Endothelial cell of umbilical vein (primary cell): ENCODE results near the gene LARP1B. TPM values are rescaled to one million over a fixed set of nuclear protein-coding genes. Genes with fewer than 3 reads are reported as not detected.

Experiments used
- BruUV-seq: library from RNA; stranded (reverse); fragments of 400-500 nt; replicated peaks from 2 replicates; lab custom pipeline; 2021; lab: Mats Ljungman, UMichigan
- CTCF ChIA-PET: fragments of 300-600, 350-600 bp; sonication (Branson Sonifier 250); formaldehyde crosslinking; loops from one replicate; lab custom pipeline; 2021; ENCODE audit warnings: antibody characterized with exemption, inconsistent platforms; lab: Charles Lee
- POLR2A ChIA-PET: fragments of 300-600, 350-600 bp; sonication (Branson Sonifier 250); formaldehyde crosslinking; loops from one replicate; lab custom pipeline; 2021; ENCODE audit warnings: antibody characterized with exemption, inconsistent platforms; lab: Charles Lee
- DNase-seq: peaks from one replicate; pipeline ENCODE4 v3.0.0-alpha.2; 2011; ENCODE audit warnings: low read depth, low spot score
- FAIRE-seq: peaks from 2 replicates; lab custom pipeline; 2011; peaks lifted over from hg19 to GRCh38; lab: Jason Lieb, UNC
- H2AFZ ChIP-seq: 2 replicates; pipeline ENCODE4 v1.6.0; 2012; ENCODE audit warnings: low read depth, low read length, control low read depth, inconsistent platforms
- H3K27ac ChIP-seq: 2 replicates; pipeline ENCODE4 v1.5.1; 2011; ENCODE audit warnings: low read depth, mild to moderate bottlenecking, control low read depth, low read length, moderate library complexity; ENCODE audit not compliant: insufficient read depth
- H3K27me3 ChIP-seq, 2 experiments: 2 replicates each; pipeline versions ENCODE4 v1.6.0 to v1.6.1; 2011; ENCODE audit warnings: low read length in 2 of 2, mixed read lengths in 1 of 2; ENCODE audit not compliant: control insufficient read depth in 2 of 2, insufficient read depth in 2 of 2
- H3K36me3 ChIP-seq, 2 experiments: 2 replicates in 1 of 2; 3 replicates in 1 of 2; pipeline ENCODE4 v1.5.1; 2011; ENCODE audit warnings: low read length in 2 of 2, mild to moderate bottlenecking in 1 of 2, moderate library complexity in 1 of 2; ENCODE audit not compliant: control insufficient read depth in 2 of 2, insufficient read depth in 2 of 2; ENCODE audit errors: extremely low read depth in 1 of 2
- H3K4me1 ChIP-seq: 3 replicates; pipeline ENCODE4 v1.5.1; 2011; ENCODE audit warnings: mild to moderate bottlenecking, low read length; ENCODE audit not compliant: control insufficient read depth, insufficient read depth; ENCODE audit errors: extremely low read depth
- H3K4me2 ChIP-seq: 2 replicates; pipeline ENCODE4 v1.6.1; 2011; ENCODE audit warnings: low read length, control low read depth, mixed read lengths; ENCODE audit not compliant: insufficient read depth
- H3K4me3 ChIP-seq, 3 experiments: fragments of 200-600 bp in 1 of 3; sonication (generic), shearing (Covaris generic) in 1 of 3; replicated peaks in 1 of 3; 2 replicates each; pipeline ENCODE4 v1.5.1; 2011 to 2016; ENCODE audit warnings: control low read depth in 3 of 3, low read length in 3 of 3, mild to moderate bottlenecking in 2 of 3, inconsistent platforms in 1 of 3, low read depth in 1 of 3, moderate library complexity in 1 of 3; ENCODE audit not compliant: insufficient read depth in 1 of 3
- H3K79me2 ChIP-seq: 2 replicates; pipeline ENCODE4 v1.6.0; 2012; ENCODE audit warnings: low read length, inconsistent platforms; ENCODE audit not compliant: control insufficient read depth, insufficient read depth
- H3K9ac ChIP-seq: replicated peaks from 2 replicates; pipeline ENCODE3; 2011; ENCODE audit warnings: low read length, control low read depth; ENCODE audit not compliant: insufficient read depth; ENCODE audit errors: extremely low read depth
- H3K9me1 ChIP-seq: replicated peaks from 3 replicates; pipeline ENCODE4 v1.6.0; 2011; ENCODE audit warnings: mild to moderate bottlenecking, low read length; ENCODE audit not compliant: control insufficient read depth, insufficient read depth; ENCODE audit errors: extremely low read depth
- H3K9me3 ChIP-seq: replicated peaks from 2 replicates; pipeline ENCODE4 v1.5.1; 2012; ENCODE audit warnings: low read length, inconsistent platforms; ENCODE audit not compliant: control insufficient read depth, insufficient read depth
- H4K20me1 ChIP-seq: replicated peaks from 2 replicates; pipeline ENCODE3; 2011; ENCODE audit warnings: mild to moderate bottlenecking, low read length; ENCODE audit not compliant: control insufficient read depth, insufficient read depth; ENCODE audit errors: extremely low read depth
- FOS ChIP-seq: IDR thresholded peaks from 2 replicates; pipeline ENCODE4 v1.6.1; 2011; ENCODE audit warnings: mild to moderate bottlenecking, low read length, moderate library complexity, borderline replicate concordance; ENCODE audit not compliant: insufficient read depth
- JUN ChIP-seq: IDR thresholded peaks from 2 replicates; pipeline ENCODE4 v1.6.1; 2011; ENCODE audit warnings: borderline replicate concordance, low read depth; ENCODE audit not compliant: insufficient read length, insufficient read depth
- POLR2AphosphoS5 ChIP-seq: IDR thresholded peaks from 2 replicates; pipeline ENCODE4 v1.6.1; 2012; ENCODE audit warnings: low read depth, mild to moderate bottlenecking, control low read depth, low read length, moderate library complexity; ENCODE audit not compliant: insufficient read depth
- dilution Hi-C: fragments of 300-500 bp; cut with MboI; formaldehyde crosslinking; loops from one replicate; pipeline ENCODE4 v1.15.0; 2019; ENCODE audit warnings: low sequenced_read_pairs; ENCODE audit not compliant: extremely low pct_ligation_motif_present
- intact Hi-C: fragments of 100-400 bp; cut with micrococcal nuclease; formaldehyde crosslinking; loops from one replicate; pipeline ENCODE4 v1.10.0; 2022
- polyA plus RNA-seq, 4 experiments: library from polyadenylated mRNA; depleted of rRNA in 3 of 4; stranded (reverse) in 3 of 4; unstranded in 1 of 4; fragments of >200 nt; gene quantifications; 2 replicates each; pipeline versions ENCODE4 v1.2.1 to v1.2.3, GENCODE V29; 2011 to 2012; ENCODE audit warnings: missing spikeins in 1 of 4
- total RNA-seq: library from RNA; stranded (reverse); gene quantifications from 2 replicates; pipeline ENCODE4 v1.2.3, GENCODE V29; 2021
- TF ChIP-seq, protein P1 (sequence below): IDR thresholded peaks from 2 replicates; pipeline ENCODE4 v1.6.1; 2011; ENCODE audit not compliant: insufficient read depth, insufficient read length
- TF ChIP-seq, protein P2 (sequence below), 2 donors: IDR thresholded peaks; 1 replicate in 1 of 2; 2 replicates in 1 of 2; pipeline ENCODE4 v1.5.1; 2011; ENCODE audit warnings: low read length in 2 of 2, mild to moderate bottlenecking in 2 of 2, moderate library complexity in 2 of 2, control low read depth in 1 of 2, inconsistent platforms in 1 of 2, low read depth in 1 of 2; ENCODE audit not compliant: insufficient read depth in 1 of 2; ENCODE audit errors: extremely low read depth in 1 of 2

Gene LARP1B
- total and polyA plus RNA-seq, 2 donors (not counting 3 experiments of a cell fraction or from before 2014, with no cell fraction given) = 7.3 to 28.8 TPM

DNA sequence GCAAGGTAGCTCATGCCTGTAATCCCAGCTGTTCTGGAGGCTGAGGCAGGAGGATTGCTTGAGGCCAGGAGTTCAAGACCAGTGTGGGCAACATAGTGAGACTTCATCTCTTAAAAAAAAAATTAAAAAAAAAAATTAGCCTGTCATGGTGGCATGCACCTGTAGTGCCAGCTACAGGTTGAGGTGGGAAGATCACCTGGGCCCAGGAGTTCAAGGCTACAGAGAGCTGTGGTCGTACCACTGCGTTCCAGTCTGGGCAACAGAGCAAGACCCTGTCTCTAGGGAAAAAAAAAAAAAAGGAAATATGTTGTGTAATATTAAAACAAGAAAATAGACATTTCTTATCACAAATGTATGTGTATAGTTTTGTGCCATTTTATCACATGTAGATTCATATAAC, 97.8 kb downstream of the LARP1B start:
- no peaks in the 10 kb centered on the region for H4K20me1 ChIP-seq
- no peak overlapping the region for H3K4me2 ChIP-seq
- no peak overlapping the region for H3K4me3 ChIP-seq
- DNase-seq = no peak
- TF ChIP-seq FOS (no peak), POLR2AphosphoS5 (no peak), JUN (no peak)
- TF ChIP-seq, protein P1, sequence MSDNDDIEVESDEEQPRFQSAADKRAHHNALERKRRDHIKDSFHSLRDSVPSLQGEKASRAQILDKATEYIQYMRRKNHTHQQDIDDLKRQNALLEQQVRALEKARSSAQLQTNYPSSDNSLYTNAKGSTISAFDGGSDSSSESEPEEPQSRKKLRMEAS = no peak
- TF ChIP-seq, protein P2, sequence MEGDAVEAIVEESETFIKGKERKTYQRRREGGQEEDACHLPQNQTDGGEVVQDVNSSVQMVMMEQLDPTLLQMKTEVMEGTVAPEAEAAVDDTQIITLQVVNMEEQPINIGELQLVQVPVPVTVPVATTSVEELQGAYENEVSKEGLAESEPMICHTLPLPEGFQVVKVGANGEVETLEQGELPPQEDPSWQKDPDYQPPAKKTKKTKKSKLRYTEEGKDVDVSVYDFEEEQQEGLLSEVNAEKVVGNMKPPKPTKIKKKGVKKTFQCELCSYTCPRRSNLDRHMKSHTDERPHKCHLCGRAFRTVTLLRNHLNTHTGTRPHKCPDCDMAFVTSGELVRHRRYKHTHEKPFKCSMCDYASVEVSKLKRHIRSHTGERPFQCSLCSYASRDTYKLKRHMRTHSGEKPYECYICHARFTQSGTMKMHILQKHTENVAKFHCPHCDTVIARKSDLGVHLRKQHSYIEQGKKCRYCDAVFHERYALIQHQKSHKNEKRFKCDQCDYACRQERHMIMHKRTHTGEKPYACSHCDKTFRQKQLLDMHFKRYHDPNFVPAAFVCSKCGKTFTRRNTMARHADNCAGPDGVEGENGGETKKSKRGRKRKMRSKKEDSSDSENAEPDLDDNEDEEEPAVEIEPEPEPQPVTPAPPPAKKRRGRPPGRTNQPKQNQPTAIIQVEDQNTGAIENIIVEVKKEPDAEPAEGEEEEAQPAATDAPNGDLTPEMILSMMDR (IDR thresholded peaks at IDR 0.05; ENCODE audit: extremely low read depth in 1 of 2, insufficient read depth in 1 of 2, low read depth in 1 of 2, low read length in 2 of 2) = no peak
- no TSS peak for BruUV-seq
- FAIRE-seq = no peak
- H3K27me3 ChIP-seq = no peaks in the 10 kb centered on the region
- H3K9ac ChIP-seq = no peak overlapping the region
- ChIA-PET POLR2A (no interaction called here), CTCF (interaction anchor here (1.0 kb wide), 1 partner anchor 90 kb away, joined by 4 read pairs; no protein-coding TSS in a partner anchor)
- dilution Hi-C loops (no loop called here), intact Hi-C loops (no loop called here)
- no peak overlapping the region for H2AFZ ChIP-seq
- no peaks in the 10 kb centered on the region for H3K79me2 ChIP-seq
- no peaks in the 10 kb centered on the region for H3K9me3 ChIP-seq
- no peaks in the 10 kb centered on the region for H3K9me1 ChIP-seq
- H3K36me3 ChIP-seq = no peaks in the 10 kb centered on the region
- H3K27ac ChIP-seq = no peak overlapping the region
- peaks cover 61% of the 10 kb centered on the region for H3K4me1 ChIP-seq
